UCSD-AML1 (cell line): ENCODE results near the gene AMIGO3.
"Not testable (repeated sequence)": the region's sequence is repeated elsewhere in the genome, so short reads cannot be mapped to it uniquely, and the experiment has no call there.

Source experiments
- DNase-seq: peaks from one replicate; lab custom pipeline; 2025; ENCODE audit not compliant: unreplicated experiment; lab: John Stamatoyannopoulos, UW

AMIGO3 gene

GRCh38 chr3:49719214-49719884, at the start of gene AMIGO3:
Gene AMIGO3, minus strand, starts transcription at chr3:49719684. Its CDS starts 219 bp downstream, at chr3:49719465.
- peak; percentile 84 for DNase-seq

- DNase-seq = no peak
Measured at GRCh38 chr3:49763981-49764380, 44.5 kb upstream of the AMIGO3 start.

- DNase-seq = no peak
Measured at GRCh38 chr3:49761661-49762060, 42.2 kb upstream of the AMIGO3 start.

- no peak for DNase-seq
Measured at GRCh38 chr3:49759226-49759625, 39.7 kb upstream of the AMIGO3 start.

GRCh38 chr3:49757197-49757596, 37.7 kb upstream of the AMIGO3 start:
- DNase-seq = no peak

- no peak for DNase-seq
Measured at GRCh38 chr3:49756036-49756435, 36.6 kb upstream of the AMIGO3 start.

- no peak for DNase-seq
Measured at GRCh38 chr3:49754536-49754935, 35.1 kb upstream of the AMIGO3 start.

- no peak for DNase-seq
Measured at GRCh38 chr3:49751501-49751900, 32.0 kb upstream of the AMIGO3 start.

- no peak for DNase-seq
Measured at GRCh38 chr3:49750056-49750455, 30.6 kb upstream of the AMIGO3 start.

GRCh38 chr3:49748874-49749273, 29.4 kb upstream of the AMIGO3 start:
- not testable (repeated sequence) for DNase-seq

GRCh38 chr3:49747792-49748480, 28.5 kb upstream of the AMIGO3 start:
- DNase-seq = no peak

GRCh38 chr3:49745986-49746385, 26.5 kb upstream of the AMIGO3 start:
- no peak for DNase-seq

GRCh38 chr3:49740427-49740826, 20.9 kb upstream of the AMIGO3 start:
- no peak for DNase-seq

- DNase-seq = no peak
Measured at GRCh38 chr3:49738067-49738713, 18.7 kb upstream of the AMIGO3 start.

- no peak for DNase-seq
Measured at GRCh38 chr3:49734752-49735151, 15.3 kb upstream of the AMIGO3 start.

- DNase-seq = no peak
Measured at GRCh38 chr3:49733551-49733950, 14.1 kb upstream of the AMIGO3 start.

- no peak for DNase-seq
Measured at GRCh38 chr3:49732597-49732996, 13.1 kb upstream of the AMIGO3 start.

- DNase-seq = no peak
Measured at GRCh38 chr3:49729966-49730609, 10.6 kb upstream of the AMIGO3 start.

- no peak for DNase-seq
Measured at GRCh38 chr3:49727924-49728361, 8.5 kb upstream of the AMIGO3 start.

- no peak for DNase-seq
Measured at GRCh38 chr3:49727154-49727923, 7.9 kb upstream of the AMIGO3 start.
